GM11168 (cell line): Measurements from ENCODE around the gene PAX5.
"Not testable (repeated sequence)": the region's sequence is repeated elsewhere in the genome, so short reads cannot be mapped to it uniquely, and the experiment has no call there.

ENCODE experiments used
- in situ Hi-C: fragments of 300-500 bp; cut with MboI; formaldehyde crosslinking; loops from one replicate; pipeline ENCODE4 v1.12.0; 2022; ENCODE audit warnings: low sequenced_read_pairs; ENCODE audit not compliant: unreplicated experiment

The PAX5 gene

DNA sequence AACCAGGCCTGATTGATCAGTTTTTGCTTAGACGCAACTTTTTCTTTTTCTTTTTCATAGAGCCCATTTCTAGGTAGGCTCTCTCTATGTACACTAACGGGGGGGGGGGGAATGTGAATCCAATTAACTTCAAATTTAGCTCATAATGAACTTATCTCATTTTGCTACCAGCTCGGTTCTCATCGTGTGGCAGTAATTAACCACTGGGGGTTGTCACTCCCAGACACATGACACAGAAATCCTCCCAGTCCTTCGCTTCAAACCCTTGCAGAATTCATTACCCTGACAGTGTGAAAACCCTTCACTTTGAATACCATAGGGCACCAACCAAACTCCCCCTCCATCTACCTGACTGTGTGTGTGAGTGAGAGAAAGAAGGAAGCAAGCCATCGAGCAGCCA lies 144.2 kb downstream of the PAX5 start:
- in situ Hi-C loops: no loop called here

GRCh38 chr9:36888551-36888950 lies 145.5 kb downstream of the PAX5 start:
- in situ Hi-C loops: no loop called here

- in situ Hi-C loops: no loop called here
Observed at GRCh38 chr9:36884721-36885120, 149.3 kb downstream of the PAX5 start.

- in situ Hi-C loops: no loop called here
Observed at GRCh38 chr9:36882594-36882993, 151.5 kb downstream of the PAX5 start.

- in situ Hi-C loops: no loop called here
Observed at GRCh38 chr9:36881743-36882441, 152.2 kb downstream of the PAX5 start.

- in situ Hi-C loops: no loop called here
Observed at GRCh38 chr9:36881316-36881715, 152.8 kb downstream of the PAX5 start.

DNA sequence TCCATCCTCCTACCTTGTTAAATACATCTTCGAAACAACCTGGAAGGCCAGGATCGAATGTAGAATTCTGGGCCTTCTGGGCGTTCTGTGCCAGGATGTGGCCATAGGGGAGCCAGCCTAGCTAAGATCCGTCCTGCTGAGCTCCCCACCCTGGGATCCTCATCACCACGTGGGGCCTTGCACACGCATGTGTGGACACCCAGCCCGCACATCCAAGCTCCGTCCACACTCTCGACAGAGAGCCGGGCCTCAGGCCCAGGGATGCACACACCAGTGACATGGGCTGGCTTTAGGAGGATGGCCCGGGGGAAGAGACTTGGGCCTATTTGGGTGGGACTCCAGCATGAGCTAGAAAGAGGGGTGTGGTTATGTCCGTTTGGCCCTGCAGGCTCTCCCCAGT lies 154.0 kb downstream of the PAX5 start:
- in situ Hi-C loops: no loop called here

DNA sequence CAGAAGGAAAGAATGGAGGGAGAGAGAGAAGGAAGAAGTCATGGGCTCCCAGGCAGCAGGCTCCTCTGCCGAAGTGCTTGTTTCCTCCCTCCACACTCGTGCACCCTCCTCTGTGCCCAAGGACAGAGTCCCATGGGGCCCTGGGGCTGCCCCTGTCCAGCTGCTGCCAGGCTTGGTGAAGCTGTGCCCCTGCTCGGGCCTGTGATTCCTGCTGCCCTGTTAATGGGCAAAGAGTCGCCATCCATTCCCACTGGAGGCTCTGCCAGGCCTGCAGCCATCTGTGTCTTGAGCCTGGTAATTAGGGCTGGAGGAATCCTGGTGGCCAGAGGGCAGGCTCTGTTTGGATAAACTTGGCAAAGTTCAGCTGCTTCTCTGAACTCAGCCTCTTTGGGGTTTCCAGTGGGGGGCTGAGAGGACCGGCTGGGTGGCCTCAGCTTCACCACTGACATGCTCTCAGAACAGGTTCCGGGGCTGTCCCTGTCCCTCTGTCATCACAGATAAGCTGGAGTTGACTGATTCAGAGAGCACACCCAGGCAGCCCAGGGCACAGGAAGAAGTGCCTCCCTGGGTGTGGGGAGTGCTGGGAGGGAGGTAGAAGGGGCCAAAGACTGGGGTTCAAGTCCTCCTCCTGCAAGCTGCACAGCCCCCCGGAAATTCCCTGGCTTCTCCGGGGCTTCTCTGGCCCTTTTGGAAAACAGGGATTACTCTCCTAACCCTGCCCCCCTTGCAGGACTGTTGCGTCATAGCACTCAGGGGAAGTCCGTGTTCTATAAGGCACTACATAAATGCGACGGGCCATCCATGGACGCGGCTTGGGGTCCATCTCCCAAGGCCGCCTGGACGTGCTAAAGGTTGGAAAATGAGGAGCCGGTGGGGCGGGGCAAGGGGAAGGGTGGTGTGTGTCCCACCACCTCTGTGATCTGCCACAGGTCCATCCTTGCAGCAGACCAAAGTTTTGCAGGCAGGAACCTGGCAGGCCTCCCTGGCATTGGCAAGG lies 154.8 kb downstream of the PAX5 start:
- in situ Hi-C loops: no loop called here

DNA sequence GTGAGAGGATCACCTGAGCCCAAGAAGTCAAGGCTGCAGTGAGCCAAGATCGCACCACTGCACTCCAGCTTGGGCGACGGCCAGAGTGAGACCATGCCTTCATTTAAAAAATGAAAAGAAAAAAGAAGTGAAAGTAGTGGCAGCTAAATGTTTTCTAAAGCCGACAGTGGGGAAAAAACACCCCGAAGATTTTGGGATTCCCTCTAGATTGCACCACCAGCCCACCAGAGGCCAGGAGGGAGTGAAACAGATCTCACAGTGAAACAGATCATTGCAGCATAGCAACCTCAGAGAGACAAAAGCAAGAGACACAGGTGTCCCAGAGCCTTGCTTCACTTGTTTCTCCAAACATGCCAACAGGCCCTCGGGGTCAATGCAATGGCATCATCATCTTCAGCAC lies 156.8 kb downstream of the PAX5 start:
- in situ Hi-C loops: no loop called here

GRCh38 chr9:36876056-36876455 lies 158.0 kb downstream of the PAX5 start:
- in situ Hi-C loops: no loop called here

DNA sequence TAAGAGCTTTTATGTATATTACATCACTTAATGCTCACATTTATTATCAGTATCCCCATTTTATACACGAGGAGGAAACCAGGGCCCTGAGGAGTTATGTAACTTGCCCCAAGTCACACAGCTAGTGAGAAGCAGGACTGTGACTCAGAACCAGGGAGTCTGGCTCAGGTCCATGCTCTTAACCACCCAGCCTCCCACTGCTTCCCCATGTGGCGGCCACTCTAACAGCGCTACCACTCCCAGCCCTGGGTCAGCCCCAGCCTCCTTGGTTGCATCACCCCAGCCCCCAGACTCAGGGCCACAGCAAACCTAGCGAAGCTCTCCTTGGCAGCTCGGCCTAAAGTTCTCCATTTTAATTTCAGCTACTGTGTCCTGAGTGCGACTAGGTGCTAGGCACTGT lies 159.1 kb downstream of the PAX5 start:
- in situ Hi-C loops: no loop called here

DNA sequence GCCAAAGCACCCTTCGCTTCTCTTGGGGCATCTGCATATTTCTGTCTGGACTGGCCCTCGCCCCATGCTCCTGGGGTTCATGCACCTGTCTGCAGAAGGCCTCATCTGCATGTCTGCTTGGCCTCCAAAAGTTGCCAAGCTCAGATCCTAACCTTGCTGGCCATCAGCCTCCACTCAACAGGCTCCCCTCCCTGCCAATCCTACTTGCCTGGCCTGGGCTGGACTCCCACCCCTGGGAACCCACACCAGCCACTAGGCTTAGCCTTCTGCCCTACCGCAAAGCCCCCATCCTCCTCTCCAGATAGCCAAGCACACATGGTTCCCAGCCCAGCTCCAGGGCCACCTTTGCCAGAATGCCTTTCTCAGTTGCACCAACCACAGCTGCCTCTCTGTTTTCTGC lies 159.8 kb downstream of the PAX5 start:
- in situ Hi-C loops: no loop called here

DNA sequence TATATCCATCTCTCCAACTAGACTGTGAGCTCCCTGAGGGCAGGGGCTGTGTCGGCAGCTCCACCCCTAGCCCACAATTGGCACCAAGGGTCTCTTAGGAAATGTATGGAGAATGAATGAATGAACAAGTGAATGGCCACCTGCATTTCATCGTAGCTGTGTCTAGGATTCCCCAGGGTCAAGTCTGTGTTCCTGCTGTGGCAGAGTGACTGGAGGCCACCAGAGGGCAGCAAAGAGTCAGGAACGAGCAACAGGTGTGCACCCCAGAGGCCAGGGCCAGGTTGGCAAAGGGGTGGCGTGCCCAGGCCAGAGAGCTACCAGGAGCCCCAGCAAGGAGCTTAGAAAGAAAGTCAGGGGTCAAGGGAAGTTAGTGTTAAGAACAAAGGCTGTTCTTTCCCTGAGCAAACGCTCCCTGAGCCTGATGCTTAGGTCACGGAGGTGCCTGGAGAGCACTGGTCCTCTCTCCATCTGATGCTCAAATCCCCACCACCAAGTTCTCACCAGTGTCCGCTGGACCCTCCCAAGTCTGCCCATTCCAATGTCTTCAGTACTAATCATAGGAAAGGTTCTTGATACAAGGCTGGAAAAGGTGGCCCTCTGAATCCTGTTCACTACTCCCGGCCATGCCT lies 160.7 kb downstream of the PAX5 start:
- in situ Hi-C loops: no loop called here

DNA sequence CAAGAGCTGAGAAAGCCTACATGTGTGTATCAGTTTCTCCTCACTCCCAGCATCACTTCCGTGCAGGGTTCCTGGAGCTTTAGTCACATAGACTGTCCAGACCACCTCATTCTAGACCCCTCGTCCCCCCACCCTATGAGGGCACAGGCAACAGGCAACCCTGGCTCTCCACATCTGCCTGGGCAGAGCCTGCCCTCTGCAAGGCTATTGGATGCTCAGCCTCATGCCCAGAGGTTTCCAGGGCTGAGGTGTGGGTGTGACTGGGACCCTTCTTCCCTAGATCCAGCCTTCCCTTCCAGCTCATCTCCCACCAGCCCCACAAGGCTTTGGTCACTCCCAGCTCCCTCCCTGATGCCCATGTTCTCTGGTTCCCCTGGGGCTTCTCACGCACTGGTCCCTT lies 161.4 kb downstream of the PAX5 start:
- in situ Hi-C loops: no loop called here

DNA sequence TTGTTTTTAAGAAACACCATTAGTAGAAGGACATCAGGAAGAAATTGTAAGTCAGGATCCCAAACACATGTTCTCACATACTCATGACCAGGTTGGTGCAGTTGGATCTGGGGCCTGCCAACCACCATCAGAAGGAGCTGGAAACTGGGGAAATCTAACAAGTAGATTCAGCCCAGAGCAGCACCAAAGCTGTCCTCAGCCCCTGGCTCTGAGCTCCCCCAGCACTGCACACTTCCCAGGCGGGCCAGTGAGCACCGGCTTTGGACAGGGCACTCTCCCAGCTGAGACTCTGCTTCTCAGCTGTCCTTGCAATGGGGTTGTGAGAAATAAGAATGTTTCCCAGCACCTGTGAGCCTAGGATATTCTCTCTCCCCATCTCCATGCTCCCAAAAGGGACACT lies 162.5 kb downstream of the PAX5 start:
- in situ Hi-C loops: no loop called here

DNA sequence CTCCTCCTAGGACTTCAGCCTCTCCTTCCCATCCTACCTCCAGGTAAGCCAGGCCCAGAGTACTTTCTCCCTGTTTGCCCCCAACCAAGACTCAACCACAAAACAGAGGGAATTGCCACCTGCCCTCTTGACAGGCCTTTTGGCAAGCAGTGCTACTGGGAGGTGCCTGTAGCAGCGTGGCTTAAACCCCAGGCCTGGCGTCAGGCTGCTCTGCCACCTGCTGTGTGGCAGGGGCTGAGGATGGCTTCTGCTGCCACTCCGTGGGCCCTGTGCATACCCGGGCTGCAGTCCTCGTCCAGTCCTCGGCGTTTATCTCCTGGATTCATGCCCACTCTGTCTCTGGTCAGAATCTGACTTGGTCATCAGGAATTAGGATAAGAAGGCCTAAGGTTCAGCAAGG lies 163.1 kb downstream of the PAX5 start:
- in situ Hi-C loops: no loop called here

DNA sequence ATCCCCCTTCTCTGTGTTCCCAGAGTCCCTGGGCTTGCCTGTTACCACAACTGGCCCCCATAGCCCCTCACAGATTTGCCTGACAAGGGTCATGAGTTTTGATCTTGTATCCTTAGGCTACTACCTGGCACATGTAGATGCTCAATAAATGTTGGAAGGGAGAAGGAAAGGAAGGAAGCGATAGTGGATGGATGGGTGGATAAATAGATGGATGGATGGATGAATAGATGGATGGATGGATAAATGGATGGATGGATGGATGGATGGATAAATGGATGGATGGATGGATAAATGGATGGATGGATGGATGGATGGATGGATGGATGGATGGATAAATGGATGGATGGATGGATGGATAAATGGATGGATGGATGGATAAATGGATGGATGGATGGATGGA lies 164.5 kb downstream of the PAX5 start:
- in situ Hi-C loops: not testable (repeated sequence)

GRCh38 chr9:36868586-36869282 lies 165.3 kb downstream of the PAX5 start:
- in situ Hi-C loops: no loop called here

GRCh38 chr9:36867672-36868471 lies 166.2 kb downstream of the PAX5 start:
- in situ Hi-C loops: no loop called here

- in situ Hi-C loops: no loop called here
Observed at GRCh38 chr9:36867241-36867640, 166.8 kb downstream of the PAX5 start.
